GM12878 (cell line): Measurements from ENCODE around the gene LTBP3. TPM values are rescaled to one million over a fixed set of nuclear protein-coding genes. Genes with fewer than 3 reads are reported as not detected.

ENCODE experiments used
- ATAC-seq: fragments of 200-7000 bp; cut with Tn5 transposase; 3 replicates; pipeline ENCODE4 v1.9.1; 2020; ENCODE audit warnings: mild to moderate bottlenecking, moderate library complexity
- BruUV-seq: library from RNA; stranded (reverse); fragments of 400-500 nt; replicated peaks from 2 replicates; lab custom pipeline; 2021; lab: Mats Ljungman, UMichigan
- CTCF ChIA-PET: fragments of 300-600 bp; sonication (Branson Sonifier 250); formaldehyde crosslinking; extraction: SDS; loops from one replicate; lab custom pipeline; 2021; ENCODE audit warnings: inconsistent platforms; lab: Yijun Ruan, JAX
- POLR2A ChIA-PET: fragments of 350-600 bp; formaldehyde crosslinking; extraction: SDS; loops from one replicate; lab custom pipeline; 2021; ENCODE audit warnings: inconsistent platforms; lab: Charles Lee
- RAD21 ChIA-PET: fragments of 300-600 bp; sonication (Branson Sonifier 250); formaldehyde crosslinking; loops from one replicate; lab custom pipeline; 2023; ENCODE audit warnings: antibody characterized with exemption; ENCODE audit not compliant: unreplicated experiment; lab: Charles Lee
- SMC1A ChIA-PET: fragments of 300-600 bp; sonication (Branson Sonifier 250); formaldehyde crosslinking; loops from one replicate; lab custom pipeline; 2023; ENCODE audit not compliant: unreplicated experiment, uncharacterized antibody; lab: Charles Lee
- DNase-seq: peaks from one replicate; pipeline ENCODE4 v3.0.0-alpha.2; 2011; ENCODE audit warnings: low read depth, low spot score
- FAIRE-seq: peaks from 3 replicates; lab custom pipeline; 2011; peaks lifted over from hg19 to GRCh38; lab: Jason Lieb, UNC
- H2AFZ ChIP-seq: 2 replicates; pipeline ENCODE4 v1.6.0; 2011; ENCODE audit warnings: low read depth, low read length, control low read depth; ENCODE audit not compliant: control insufficient read depth
- H3K27ac ChIP-seq: 2 replicates; pipeline ENCODE4 v1.5.1; 2011; ENCODE audit warnings: control low read depth; ENCODE audit not compliant: control insufficient read depth, insufficient read depth
- H3K27me3 ChIP-seq, 2 experiments: replicated peaks in 1 of 2; 2 replicates each; pipeline versions ENCODE4 v1.6.0 to v1.6.1; 2011; ENCODE audit warnings: low read length in 1 of 2; ENCODE audit not compliant: control insufficient read depth in 2 of 2, insufficient read depth in 2 of 2
- H3K36me3 ChIP-seq, 2 experiments: 2 replicates each; pipeline ENCODE4 v1.5.1; 2011; ENCODE audit warnings: low read length in 1 of 2; ENCODE audit not compliant: control insufficient read depth in 2 of 2, insufficient read depth in 2 of 2
- H3K4me1 ChIP-seq: 2 replicates; pipeline ENCODE4 v1.6.1; 2011; ENCODE audit warnings: mild to moderate bottlenecking, low read length, moderate library complexity, mixed read lengths; ENCODE audit not compliant: control insufficient read depth, insufficient read depth
- H3K4me2 ChIP-seq: 2 replicates; pipeline ENCODE4 v1.6.0; 2011; ENCODE audit warnings: control low read depth; ENCODE audit not compliant: control insufficient read depth, insufficient read depth
- H3K4me3 ChIP-seq: fragments of 200-600 bp; sonication (generic); 2 replicates; pipeline ENCODE4 v1.5.1; 2016
- H3K79me2 ChIP-seq: 2 replicates; pipeline ENCODE4 v1.6.0; 2011; ENCODE audit warnings: low read length; ENCODE audit not compliant: control insufficient read depth, insufficient read depth
- H3K9ac ChIP-seq: 2 replicates; pipeline ENCODE4 v1.8.0; 2011; ENCODE audit warnings: low read length, control low read depth, mixed read lengths; ENCODE audit not compliant: control insufficient read depth, insufficient read depth
- H3K9me3 ChIP-seq: replicated peaks from 3 replicates; pipeline ENCODE4 v1.5.1; 2011; ENCODE audit warnings: mild to moderate bottlenecking, low read length; ENCODE audit not compliant: control insufficient read depth, insufficient read depth
- H4K20me1 ChIP-seq: 2 replicates; pipeline ENCODE4 v1.6.0; 2011; ENCODE audit not compliant: control insufficient read depth, insufficient read depth
- BCL3 ChIP-seq: IDR thresholded peaks from 2 replicates; pipeline ENCODE4 v1.6.1; 2011; ENCODE audit warnings: borderline replicate concordance, low read depth, mild to moderate bottlenecking, moderate library complexity, low read length; ENCODE audit not compliant: insufficient read depth, poor library complexity, severe bottlenecking
- JUND ChIP-seq: IDR thresholded peaks from 2 replicates; pipeline ENCODE4 v1.6.1; 2012; ENCODE audit warnings: low read depth, mild to moderate bottlenecking, low read length, improper control_type of control experiment, moderate library complexity
- POLR2A ChIP-seq: IDR thresholded peaks from 2 replicates; pipeline ENCODE4 v1.6.1; 2011; ENCODE audit warnings: low read depth, mild to moderate bottlenecking, low read length
- WGBS: methylation state at CpG from one replicate; pipeline ENCODE4 v1.1.6; 2016; ENCODE audit warnings: low lambda C conversion rate; ENCODE audit not compliant: insufficient replicate concordance, insufficient coverage; ENCODE audit errors: missing lambda C conversion rate; 5-methylcytosine and 5-hydroxymethylcytosine counted together
- in situ Hi-C: fragments of 300-500 bp; cut with MboI; formaldehyde crosslinking; loops from 9 replicates; pipeline ENCODE4 v1.14.3; 2018; ENCODE audit warnings: mixed read lengths
- intact Hi-C: fragments of 100-400 bp; cut with micrococcal nuclease; formaldehyde crosslinking; loops from one replicate; pipeline ENCODE4 v1.14.2; 2022; ENCODE audit not compliant: unreplicated experiment
- polyA plus RNA-seq, 11 experiments: library from polyadenylated mRNA; depleted of rRNA in 4 of 11; unstranded in 6 of 11; stranded (reverse) in 5 of 11; fragments of >200 nt; fragmentation: Nextera tagmentation in 4 of 11; fragmentation: Illumina TruSeq in 1 of 11; extraction: Ambion mirVana in 4 of 11; extraction: Trizol in 1 of 11; gene quantifications; 1 replicate in 1 of 11; 2 replicates in 10 of 11; pipeline versions ENCODE4 v1.2.1 to v1.2.3, GENCODE V29; 2011 to 2016; ENCODE audit warnings: inconsistent platforms in 2 of 11, missing spikeins in 2 of 11, low read depth in 1 of 11
- total RNA-seq, 4 experiments: library from RNA; depleted of rRNA in 3 of 4; stranded (reverse); fragments of >200 nt in 3 of 4; fragmentation: Illumina TruSeq in 1 of 4; extraction: Trizol in 1 of 4; gene quantifications; 2 replicates each; pipeline versions ENCODE4 v1.2.1 to v1.2.3, GENCODE V29; 2013 to 2021

The LTBP3 gene
- total and polyA plus RNA-seq, 10 of the 15 experiments (the other 5 are each of a cell fraction or from before 2014, with no cell fraction given) = 2.2 to 12.2 (median 6.2) TPM; not detected in 2

GRCh38 chr11:65538915-65539743 is 19.0 kb downstream of the LTBP3 start:
- ATAC-seq (no peak), DNase-seq (no peak), FAIRE-seq (no peak)
- RAD21 ChIA-PET = interaction anchor here (0.5 to 4.1 kb wide), 4 partner anchors 13 to 174 kb away, joined by 4 to 58 read pairs (median 38); partner anchors contain the start of genes FAM89B and ZNRD2
- Histone ChIP-seq H3K27ac (peak overlapping the region; percentile 53; the same call in 1 of the 2 replicates), H3K4me2 (peak overlapping the region; percentile 97), H3K9ac (no peak overlapping the region), H4K20me1 (no peaks in the 10 kb centered on the region), H3K36me3 (peaks cover 5% of the 10 kb centered on the region in 2 experiments; a peak in 3 of 4 replicates), H3K79me2 (no peaks in the 10 kb centered on the region), H3K27me3 (no peaks in the 10 kb centered on the region), H3K4me1 (peaks cover 6% of the 10 kb centered on the region), H3K4me3 (peak overlapping the region; percentile 72), H2AFZ (no peak overlapping the region), H3K9me3 (no peaks in the 10 kb centered on the region)
- no peak for TF ChIP-seq JUND
- 0 out of 2 replicates have a peak, but pooled peaks have one; percentile 29 for TF ChIP-seq POLR2A
- peak; percentile 24 for TF ChIP-seq BCL3
- POLR2A ChIA-PET = interaction anchor here (1.0 to 3.7 kb wide), 5 partner anchors 13 to 75 kb away, joined by 3 to 34 read pairs (median 13); partner anchors contain the start of genes EHBP1L1, FAM89B, MAP3K11 and PCNX3
- intact Hi-C loops = no loop called here
- no TSS peak for BruUV-seq
- in situ Hi-C loops = no loop called here
- CTCF ChIA-PET = interaction anchor here (1.0 to 4.2 kb wide), 8 partner anchors 8 to 49 kb away, joined by 3 to 89 read pairs (median 17); partner anchors contain the start of genes FAM89B, SCYL1 and ZNRD2
- WGBS = 99% methylated on average over 60 of the region's 92 CpGs
- SMC1A ChIA-PET = interaction anchor here (2.1 to 4.1 kb wide), 4 partner anchors 14 to 75 kb away, joined by 7 to 48 read pairs (median 19); partner anchors contain the start of genes FAM89B, MAP3K11, PCNX3 and SCYL1
